Calu3 (cell line): ENCODE results near the gene SMIM41. TPM values are rescaled to one million over a fixed set of nuclear protein-coding genes. Genes with fewer than 3 reads are reported as not detected.
"Not testable (repeated sequence)": the region's sequence is repeated elsewhere in the genome, so short reads cannot be mapped to it uniquely, and the experiment has no call there.

Experiments
- BruUV-seq: library from RNA; stranded (reverse); fragments of 400-500 nt; replicated peaks from 2 replicates; lab custom pipeline; 2021; lab: Mats Ljungman, UMichigan
- CTCF ChIA-PET: fragments of 300-600 bp; sonication (Branson Sonifier 250); formaldehyde crosslinking; loops from one replicate; lab custom pipeline; 2022; ENCODE audit warnings: antibody characterized with exemption; lab: Charles Lee
- DNase-seq: peaks from one replicate; pipeline ENCODE4 v3.0.0; 2022
- H3K27ac Mint-ChIP-seq: one replicate; pipeline ENCODE4 v1.8.0; 2022; ENCODE audit warnings: mixed read lengths; ENCODE audit not compliant: unreplicated experiment
- H3K27me3 Mint-ChIP-seq: one replicate; pipeline ENCODE4 v1.8.0; 2022; ENCODE audit warnings: mixed read lengths; ENCODE audit not compliant: unreplicated experiment
- H3K36me3 Mint-ChIP-seq: one replicate; pipeline ENCODE4 v1.8.0; 2022; ENCODE audit warnings: mild to moderate bottlenecking, moderate library complexity, mixed read lengths; ENCODE audit not compliant: insufficient read depth, unreplicated experiment
- H3K4me1 Mint-ChIP-seq: one replicate; pipeline ENCODE4 v1.8.0; 2022; ENCODE audit warnings: mild to moderate bottlenecking, low read depth, mixed read lengths; ENCODE audit not compliant: unreplicated experiment
- H3K4me3 Mint-ChIP-seq: one replicate; pipeline ENCODE4 v1.8.0; 2022; ENCODE audit warnings: mild to moderate bottlenecking, low read depth, moderate library complexity, mixed read lengths; ENCODE audit not compliant: unreplicated experiment
- H3K9me3 Mint-ChIP-seq: one replicate; pipeline ENCODE4 v1.8.0; 2022; ENCODE audit warnings: low read depth, mixed read lengths; ENCODE audit not compliant: unreplicated experiment
- CTCF ChIP-seq: fragments of 200-600 bp; IDR thresholded peaks from one replicate; pipeline ENCODE4 v1.8.0; 2022; ENCODE audit warnings: antibody characterized with exemption; ENCODE audit not compliant: unreplicated experiment
- intact Hi-C: fragments of 100-400 bp; cut with micrococcal nuclease; formaldehyde crosslinking; loops from one replicate; pipeline ENCODE4 v1.10.0; 2022; ENCODE audit not compliant: unreplicated experiment
- total RNA-seq: library from RNA; stranded (reverse); gene quantifications from 2 replicates; pipeline ENCODE4 v1.2.3, GENCODE V29; 2022

Gene SMIM41
- total RNA-seq, 1 experiment from 2014 or later: not detected

- DNase-seq: no peak
- no peak for TF ChIP-seq CTCF
- intact Hi-C loops: no loop called here
- H3K27me3 Mint-ChIP-seq: peaks cover 71% of the 10 kb centered on the region
- no peaks in the 10 kb centered on the region for H3K4me1 Mint-ChIP-seq
- H3K4me3 Mint-ChIP-seq: no peak overlapping the region
- H3K9me3 Mint-ChIP-seq: no peaks in the 10 kb centered on the region
- no peak overlapping the region for H3K27ac Mint-ChIP-seq
- CTCF ChIA-PET: interaction anchor here (1.0 to 1.1 kb wide), 2 partner anchors 31 to 68 kb away, joined by 3 to 7 read pairs; no protein-coding TSS in a partner anchor
- no peaks in the 10 kb centered on the region for H3K36me3 Mint-ChIP-seq
- BruUV-seq: no TSS peak
These were observed 13.8 kb downstream of the SMIM41 start for GRCh38 chr12:52093346-52093745.

DNA sequence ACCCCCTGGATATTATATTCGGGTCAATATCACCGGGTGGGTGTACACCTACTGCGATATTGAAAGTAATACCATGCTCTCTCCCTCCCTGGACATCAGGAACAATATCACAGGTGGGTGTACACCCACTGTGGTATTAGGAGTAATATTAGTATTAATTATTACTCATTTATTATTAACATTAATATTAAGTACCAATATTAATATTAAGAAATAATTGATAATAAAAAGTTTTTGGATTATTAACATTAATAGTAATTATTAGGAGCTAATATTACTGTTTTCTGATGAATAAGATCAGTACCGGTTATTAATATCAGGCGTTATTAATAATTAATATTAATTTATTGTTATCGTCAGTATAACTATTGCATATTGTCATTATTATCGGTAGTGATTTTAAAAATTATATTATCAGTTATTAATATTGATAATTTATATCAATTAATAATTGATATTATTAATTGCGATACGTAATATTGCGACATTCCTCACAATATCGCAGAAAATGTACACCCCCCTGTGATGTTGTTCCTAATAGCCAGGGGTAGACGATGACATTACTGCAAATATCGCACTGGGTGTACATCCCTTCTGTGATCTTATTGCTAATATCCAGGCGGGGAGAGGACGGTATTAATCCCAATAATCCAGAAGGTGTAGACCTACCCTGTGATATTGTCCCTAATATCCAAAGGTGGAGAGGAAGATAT lies 17.0 kb downstream of the SMIM41 start:
- H3K36me3 Mint-ChIP-seq: no peaks in the 10 kb centered on the region
- no peak for TF ChIP-seq CTCF
- H3K27me3 Mint-ChIP-seq: peaks cover 54% of the 10 kb centered on the region
- no peak overlapping the region for H3K27ac Mint-ChIP-seq
- no peak for DNase-seq
- H3K4me3 Mint-ChIP-seq: no peak overlapping the region
- intact Hi-C loops: no loop called here
- CTCF ChIA-PET: no interaction called here
- BruUV-seq: no TSS peak
- H3K4me1 Mint-ChIP-seq: no peaks in the 10 kb centered on the region
- no peaks in the 10 kb centered on the region for H3K9me3 Mint-ChIP-seq

GRCh38 chr12:52097045-52097666 lies 17.7 kb downstream of the SMIM41 start:
- H3K27ac Mint-ChIP-seq: no peak overlapping the region
- intact Hi-C loops: no loop called here
- CTCF ChIA-PET: no interaction called here
- H3K9me3 Mint-ChIP-seq: no peaks in the 10 kb centered on the region
- no peak for DNase-seq
- H3K27me3 Mint-ChIP-seq: peaks cover 54% of the 10 kb centered on the region
- no peaks in the 10 kb centered on the region for H3K4me1 Mint-ChIP-seq
- no peaks in the 10 kb centered on the region for H3K36me3 Mint-ChIP-seq
- no peak for TF ChIP-seq CTCF
- no peak overlapping the region for H3K4me3 Mint-ChIP-seq
- BruUV-seq: no TSS peak

GRCh38 chr12:52104431-52105089 lies 25.1 kb downstream of the SMIM41 start:
- H3K4me3 Mint-ChIP-seq, H3K4me1 Mint-ChIP-seq, intact Hi-C loops, BruUV-seq, H3K36me3 Mint-ChIP-seq, H3K27ac Mint-ChIP-seq, DNase-seq, H3K9me3 Mint-ChIP-seq: not testable (repeated sequence)
- CTCF ChIA-PET: interaction anchor here (1.7 kb wide), 1 partner anchor 79 kb away, joined by 4 read pairs; no protein-coding TSS in a partner anchor
- H3K27me3 Mint-ChIP-seq: peaks cover 49% of the 10 kb centered on the region
